Measurements from ENCODE around the gene FDXR.

DNA sequence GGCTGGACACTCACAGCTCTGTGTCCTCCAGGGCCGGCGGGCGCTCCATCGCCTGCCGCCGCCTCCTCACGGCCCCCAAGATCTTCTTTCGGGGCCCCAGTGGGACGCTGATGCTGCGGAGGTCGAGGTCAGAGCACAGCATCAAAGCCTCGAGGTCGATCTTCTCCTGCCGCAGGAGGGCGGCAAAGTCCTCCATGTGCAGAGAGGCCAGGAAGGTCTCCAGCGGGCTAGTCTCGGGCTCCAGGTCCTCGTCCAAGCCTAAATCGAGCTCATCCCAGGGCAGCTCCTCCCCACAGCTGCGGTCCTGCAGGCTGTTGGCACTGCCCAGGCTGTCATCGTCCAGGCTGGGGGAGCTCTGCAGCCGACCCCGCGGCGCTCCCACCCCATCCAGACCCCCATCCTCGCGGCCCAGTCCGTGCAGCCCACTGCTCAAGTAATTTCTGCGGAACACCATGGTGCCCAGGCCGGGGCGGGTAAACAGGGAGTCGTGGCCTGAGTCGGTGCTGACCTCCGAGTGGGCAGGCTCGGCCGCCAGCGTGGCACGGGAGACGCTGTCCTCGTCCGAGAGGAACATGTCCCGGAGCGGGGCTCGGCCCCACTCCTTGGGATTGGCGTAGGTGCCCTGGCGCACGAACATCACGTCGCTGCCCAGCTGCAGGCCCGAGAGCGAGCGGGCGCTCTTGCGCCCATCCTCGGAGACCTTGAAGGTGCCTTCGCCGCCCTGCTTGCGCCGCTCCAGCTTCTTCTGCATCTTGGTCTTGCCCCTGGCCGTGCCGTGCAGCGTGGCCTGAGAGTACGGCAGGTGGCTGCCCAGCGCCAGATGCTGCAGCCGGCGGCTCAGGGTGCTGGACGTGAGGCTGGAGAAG is 46.9 kb upstream of the FDXR start:
- TF ChIP-seq RXRA (IDR thresholded peaks at IDR 0.05) (no peak), GABPA (IDR thresholded peaks at IDR 0.05 in 1 of 2, conservative IDR thresholded peaks at IDR 0.05 in 1 of 2) (no peak), HNF4G (IDR thresholded peaks at IDR 0.05) (no peak), NR2F2 (IDR thresholded peaks at IDR 0.05) (no peak)
- TF ChIP-seq, protein P1, sequence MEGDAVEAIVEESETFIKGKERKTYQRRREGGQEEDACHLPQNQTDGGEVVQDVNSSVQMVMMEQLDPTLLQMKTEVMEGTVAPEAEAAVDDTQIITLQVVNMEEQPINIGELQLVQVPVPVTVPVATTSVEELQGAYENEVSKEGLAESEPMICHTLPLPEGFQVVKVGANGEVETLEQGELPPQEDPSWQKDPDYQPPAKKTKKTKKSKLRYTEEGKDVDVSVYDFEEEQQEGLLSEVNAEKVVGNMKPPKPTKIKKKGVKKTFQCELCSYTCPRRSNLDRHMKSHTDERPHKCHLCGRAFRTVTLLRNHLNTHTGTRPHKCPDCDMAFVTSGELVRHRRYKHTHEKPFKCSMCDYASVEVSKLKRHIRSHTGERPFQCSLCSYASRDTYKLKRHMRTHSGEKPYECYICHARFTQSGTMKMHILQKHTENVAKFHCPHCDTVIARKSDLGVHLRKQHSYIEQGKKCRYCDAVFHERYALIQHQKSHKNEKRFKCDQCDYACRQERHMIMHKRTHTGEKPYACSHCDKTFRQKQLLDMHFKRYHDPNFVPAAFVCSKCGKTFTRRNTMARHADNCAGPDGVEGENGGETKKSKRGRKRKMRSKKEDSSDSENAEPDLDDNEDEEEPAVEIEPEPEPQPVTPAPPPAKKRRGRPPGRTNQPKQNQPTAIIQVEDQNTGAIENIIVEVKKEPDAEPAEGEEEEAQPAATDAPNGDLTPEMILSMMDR (IDR thresholded peaks at IDR 0.05; ENCODE audit: low read depth, low read length, missing input control) = peak; percentile 14
- TF ChIP-seq, protein P2, sequence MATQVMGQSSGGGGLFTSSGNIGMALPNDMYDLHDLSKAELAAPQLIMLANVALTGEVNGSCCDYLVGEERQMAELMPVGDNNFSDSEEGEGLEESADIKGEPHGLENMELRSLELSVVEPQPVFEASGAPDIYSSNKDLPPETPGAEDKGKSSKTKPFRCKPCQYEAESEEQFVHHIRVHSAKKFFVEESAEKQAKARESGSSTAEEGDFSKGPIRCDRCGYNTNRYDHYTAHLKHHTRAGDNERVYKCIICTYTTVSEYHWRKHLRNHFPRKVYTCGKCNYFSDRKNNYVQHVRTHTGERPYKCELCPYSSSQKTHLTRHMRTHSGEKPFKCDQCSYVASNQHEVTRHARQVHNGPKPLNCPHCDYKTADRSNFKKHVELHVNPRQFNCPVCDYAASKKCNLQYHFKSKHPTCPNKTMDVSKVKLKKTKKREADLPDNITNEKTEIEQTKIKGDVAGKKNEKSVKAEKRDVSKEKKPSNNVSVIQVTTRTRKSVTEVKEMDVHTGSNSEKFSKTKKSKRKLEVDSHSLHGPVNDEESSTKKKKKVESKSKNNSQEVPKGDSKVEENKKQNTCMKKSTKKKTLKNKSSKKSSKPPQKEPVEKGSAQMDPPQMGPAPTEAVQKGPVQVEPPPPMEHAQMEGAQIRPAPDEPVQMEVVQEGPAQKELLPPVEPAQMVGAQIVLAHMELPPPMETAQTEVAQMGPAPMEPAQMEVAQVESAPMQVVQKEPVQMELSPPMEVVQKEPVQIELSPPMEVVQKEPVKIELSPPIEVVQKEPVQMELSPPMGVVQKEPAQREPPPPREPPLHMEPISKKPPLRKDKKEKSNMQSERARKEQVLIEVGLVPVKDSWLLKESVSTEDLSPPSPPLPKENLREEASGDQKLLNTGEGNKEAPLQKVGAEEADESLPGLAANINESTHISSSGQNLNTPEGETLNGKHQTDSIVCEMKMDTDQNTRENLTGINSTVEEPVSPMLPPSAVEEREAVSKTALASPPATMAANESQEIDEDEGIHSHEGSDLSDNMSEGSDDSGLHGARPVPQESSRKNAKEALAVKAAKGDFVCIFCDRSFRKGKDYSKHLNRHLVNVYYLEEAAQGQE (IDR thresholded peaks at IDR 0.05) = no peak
- TF ChIP-seq, protein P3, sequence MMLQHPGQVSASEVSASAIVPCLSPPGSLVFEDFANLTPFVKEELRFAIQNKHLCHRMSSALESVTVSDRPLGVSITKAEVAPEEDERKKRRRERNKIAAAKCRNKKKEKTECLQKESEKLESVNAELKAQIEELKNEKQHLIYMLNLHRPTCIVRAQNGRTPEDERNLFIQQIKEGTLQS (IDR thresholded peaks at IDR 0.05) = no peak

Data from liver (tissue), 3 donors.